OCI-LY1 (cell line): ENCODE data around the gene CDH6.

Experiments used
- EZH2 ChIP-seq: fragments of 200-600 bp; sonication (generic), shearing (Covaris generic); IDR thresholded peaks from 2 replicates; pipeline ENCODE4 v1.8.0; 2017; ENCODE audit warnings: borderline replicate concordance, mixed run types, mild to moderate bottlenecking, antibody characterized with exemption, low read length, moderate library complexity, mixed read lengths
- TF ChIP-seq, protein P1 (sequence below): fragments of 200-600 bp; sonication (generic), shearing (Covaris generic); IDR thresholded peaks from 2 replicates; pipeline ENCODE4 v1.5.1; 2017; ENCODE audit warnings: mild to moderate bottlenecking, antibody characterized with exemption, low read length, moderate library complexity, mixed read lengths

DNA sequence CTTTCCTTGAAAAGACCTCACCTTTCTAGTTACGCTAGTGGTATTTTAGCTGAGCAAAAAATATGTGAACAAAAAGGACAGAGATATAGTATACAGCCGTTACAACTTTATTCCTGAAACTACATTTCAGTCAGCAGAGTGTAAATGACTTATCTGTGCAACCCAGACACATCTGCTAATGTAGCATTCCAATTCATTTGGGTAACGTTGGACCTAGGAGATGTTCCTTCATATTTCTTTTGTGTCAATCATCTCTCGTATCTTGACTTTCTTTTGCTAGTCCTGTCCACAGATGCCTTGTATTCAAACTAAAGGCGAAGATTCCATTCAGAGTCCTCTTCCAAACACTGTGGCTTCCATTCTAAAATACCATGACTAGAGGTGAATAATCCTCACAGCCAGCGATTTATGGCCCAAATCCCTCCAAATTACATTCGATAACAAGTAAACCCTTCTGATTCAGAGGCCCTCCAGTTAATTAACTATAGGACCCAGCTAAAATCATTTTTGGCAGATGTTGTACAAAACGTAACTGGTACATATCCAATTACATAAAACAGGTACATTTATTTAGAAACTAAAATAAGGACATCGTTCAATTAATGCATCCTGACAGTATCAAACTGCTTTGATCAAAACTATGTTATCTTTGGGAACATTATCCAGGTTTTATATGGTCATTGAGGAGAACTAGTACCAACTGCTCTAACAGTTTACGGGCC lies 182.7 kb downstream of the CDH6 start:
- TF ChIP-seq, protein P1, sequence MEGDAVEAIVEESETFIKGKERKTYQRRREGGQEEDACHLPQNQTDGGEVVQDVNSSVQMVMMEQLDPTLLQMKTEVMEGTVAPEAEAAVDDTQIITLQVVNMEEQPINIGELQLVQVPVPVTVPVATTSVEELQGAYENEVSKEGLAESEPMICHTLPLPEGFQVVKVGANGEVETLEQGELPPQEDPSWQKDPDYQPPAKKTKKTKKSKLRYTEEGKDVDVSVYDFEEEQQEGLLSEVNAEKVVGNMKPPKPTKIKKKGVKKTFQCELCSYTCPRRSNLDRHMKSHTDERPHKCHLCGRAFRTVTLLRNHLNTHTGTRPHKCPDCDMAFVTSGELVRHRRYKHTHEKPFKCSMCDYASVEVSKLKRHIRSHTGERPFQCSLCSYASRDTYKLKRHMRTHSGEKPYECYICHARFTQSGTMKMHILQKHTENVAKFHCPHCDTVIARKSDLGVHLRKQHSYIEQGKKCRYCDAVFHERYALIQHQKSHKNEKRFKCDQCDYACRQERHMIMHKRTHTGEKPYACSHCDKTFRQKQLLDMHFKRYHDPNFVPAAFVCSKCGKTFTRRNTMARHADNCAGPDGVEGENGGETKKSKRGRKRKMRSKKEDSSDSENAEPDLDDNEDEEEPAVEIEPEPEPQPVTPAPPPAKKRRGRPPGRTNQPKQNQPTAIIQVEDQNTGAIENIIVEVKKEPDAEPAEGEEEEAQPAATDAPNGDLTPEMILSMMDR: no peak
- no peak for TF ChIP-seq EZH2
